ENCODE data around the gene ADCY7.

ADCY7 gene

DNA sequence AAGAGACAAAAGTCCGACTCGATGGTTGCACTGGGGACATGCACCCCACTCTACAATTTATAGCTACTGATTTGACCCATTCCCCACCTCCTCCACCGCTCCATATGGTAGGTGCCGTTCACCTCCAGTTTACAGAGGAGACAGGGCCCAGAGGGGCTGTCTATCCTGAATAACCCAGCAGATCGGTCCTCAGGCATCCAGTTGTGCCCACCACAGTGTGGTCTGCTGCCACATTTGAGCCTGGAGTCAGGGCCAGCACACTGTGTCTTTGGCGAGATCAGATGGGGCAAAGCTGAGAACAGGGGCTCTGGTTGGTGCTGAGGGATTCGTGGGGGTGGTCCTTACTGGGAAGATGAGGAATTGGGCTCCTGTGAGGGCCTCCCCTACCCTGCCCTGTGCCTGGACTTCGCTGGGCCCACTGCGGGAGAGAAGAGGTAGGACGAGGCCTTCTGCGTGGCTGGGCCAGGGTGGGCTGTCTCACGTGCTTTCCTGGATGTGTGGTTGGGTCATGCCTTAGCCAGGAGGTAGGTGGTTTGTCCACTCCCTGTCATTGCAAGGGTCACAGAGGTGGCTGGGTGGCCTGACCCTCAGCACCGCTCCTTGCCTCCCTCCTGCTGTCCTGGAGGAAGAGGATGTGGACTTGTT lies 2.8 kb downstream of the ADCY7 start:
- DNase-seq, result no peak

DNA sequence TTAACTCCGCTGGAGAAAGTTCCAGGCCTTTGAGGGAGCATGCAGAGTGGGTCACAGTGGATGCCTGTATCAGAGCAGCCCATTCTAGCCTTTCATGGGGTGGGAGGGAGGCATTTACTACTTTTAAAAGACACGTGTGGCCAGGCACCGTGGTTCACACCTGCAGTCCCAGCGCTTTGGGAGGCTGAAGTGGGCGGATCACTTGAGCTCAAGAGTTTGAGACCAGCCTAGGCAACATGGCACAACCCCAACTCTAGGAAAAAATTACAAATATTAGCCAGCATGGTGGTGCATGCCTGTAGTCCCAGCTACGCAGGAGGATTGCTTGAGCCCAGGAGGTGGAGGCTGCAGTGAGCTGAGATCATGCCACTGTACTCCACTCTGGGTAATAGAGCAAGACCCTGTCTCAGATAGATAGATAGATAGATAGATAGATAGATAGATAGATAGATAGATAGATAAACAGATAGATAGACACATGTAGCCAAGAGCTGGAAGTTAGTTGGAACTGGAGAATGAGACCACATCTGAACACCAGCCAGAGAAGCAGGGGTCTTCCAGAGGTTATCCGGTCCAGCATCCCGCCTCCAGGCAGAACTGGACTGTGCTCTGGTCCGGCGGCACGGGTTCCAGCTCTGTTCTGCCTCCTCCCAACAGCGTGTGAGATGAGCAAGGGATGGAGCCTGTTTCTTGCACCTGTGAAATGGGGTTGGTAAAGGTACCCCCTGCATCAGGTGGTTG lies 3.6 kb downstream of the ADCY7 start:
- DNase-seq, result no peak

- DNase-seq, result no peak
These were observed 4.3 kb downstream of the ADCY7 start for GRCh38 chr16:50270510-50271147.

DNA sequence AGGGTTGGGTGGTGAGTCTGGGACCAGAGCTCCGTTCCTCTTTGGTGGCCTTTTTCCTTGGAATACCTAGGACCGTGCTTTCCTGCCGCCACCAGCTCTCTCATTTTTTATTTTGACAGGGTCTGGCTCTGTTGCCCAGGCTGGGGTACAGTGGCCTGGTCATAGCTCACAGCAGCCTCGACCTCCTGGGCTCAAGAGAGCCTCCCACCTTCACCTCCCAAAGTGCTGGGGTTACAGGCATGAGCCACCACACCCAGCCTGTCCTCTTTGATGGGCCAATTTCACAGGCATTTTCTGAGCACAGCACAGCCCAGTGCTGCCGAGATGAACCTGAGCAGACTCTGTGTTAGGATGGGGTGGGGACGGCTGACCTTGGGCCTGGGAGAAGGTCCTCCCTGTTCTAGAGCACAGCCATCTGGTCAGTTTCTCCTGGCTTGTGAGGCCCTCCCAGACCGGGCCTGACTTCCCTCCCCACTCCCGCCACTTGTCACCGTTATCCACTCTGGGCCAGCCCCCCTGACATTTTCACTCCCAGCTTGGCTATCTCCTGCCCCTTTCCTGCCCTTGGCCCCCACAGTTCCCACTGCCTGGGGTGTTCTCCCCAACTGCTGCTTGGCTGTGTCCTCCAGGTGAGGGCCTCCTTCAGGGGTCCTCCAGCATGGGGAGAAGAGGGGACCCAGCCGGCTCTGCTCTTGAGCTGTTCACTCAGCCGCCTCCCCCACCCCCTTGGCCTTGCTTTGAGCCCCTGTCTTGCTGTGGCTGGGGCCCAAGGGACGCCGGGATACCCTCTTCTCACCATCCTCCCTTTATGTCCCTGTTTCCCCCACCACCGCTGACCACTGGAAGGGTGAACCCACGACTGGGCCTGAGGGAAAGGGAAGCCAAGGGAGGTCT lies 5.0 kb downstream of the ADCY7 start:
- DNase-seq, result no peak

GRCh38 chr16:50272111-50272571 lies 5.8 kb downstream of the ADCY7 start:
- no peak for DNase-seq

- no peak for DNase-seq
These were observed 6.5 kb downstream of the ADCY7 start for GRCh38 chr16:50272687-50273381.

GRCh38 chr16:50273382-50273690 lies 7.0 kb downstream of the ADCY7 start:
- DNase-seq, result no peak

DNA sequence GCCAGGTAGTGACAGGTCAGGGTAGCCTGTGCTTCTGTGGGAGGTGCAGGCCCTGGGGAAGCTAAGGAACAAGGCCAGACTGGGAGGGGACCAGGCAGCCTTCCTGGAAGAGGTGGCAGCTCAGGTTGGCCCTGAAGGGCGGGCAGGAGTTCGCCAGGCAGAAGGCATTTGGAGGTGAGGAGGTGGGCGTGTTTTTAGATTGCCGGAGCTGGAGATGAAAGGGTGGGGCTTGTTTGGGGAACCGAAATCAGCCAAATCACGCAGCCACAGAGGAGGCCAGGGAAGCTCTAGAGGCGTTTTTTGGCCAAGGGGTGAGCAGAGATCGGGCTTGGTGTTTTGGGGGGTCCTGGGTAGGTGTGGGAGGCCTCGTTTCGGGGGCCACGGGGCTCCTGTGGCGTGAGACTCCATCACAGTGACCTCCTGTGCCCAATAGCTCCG lies 7.6 kb downstream of the ADCY7 start:
- no peak for DNase-seq

DNA sequence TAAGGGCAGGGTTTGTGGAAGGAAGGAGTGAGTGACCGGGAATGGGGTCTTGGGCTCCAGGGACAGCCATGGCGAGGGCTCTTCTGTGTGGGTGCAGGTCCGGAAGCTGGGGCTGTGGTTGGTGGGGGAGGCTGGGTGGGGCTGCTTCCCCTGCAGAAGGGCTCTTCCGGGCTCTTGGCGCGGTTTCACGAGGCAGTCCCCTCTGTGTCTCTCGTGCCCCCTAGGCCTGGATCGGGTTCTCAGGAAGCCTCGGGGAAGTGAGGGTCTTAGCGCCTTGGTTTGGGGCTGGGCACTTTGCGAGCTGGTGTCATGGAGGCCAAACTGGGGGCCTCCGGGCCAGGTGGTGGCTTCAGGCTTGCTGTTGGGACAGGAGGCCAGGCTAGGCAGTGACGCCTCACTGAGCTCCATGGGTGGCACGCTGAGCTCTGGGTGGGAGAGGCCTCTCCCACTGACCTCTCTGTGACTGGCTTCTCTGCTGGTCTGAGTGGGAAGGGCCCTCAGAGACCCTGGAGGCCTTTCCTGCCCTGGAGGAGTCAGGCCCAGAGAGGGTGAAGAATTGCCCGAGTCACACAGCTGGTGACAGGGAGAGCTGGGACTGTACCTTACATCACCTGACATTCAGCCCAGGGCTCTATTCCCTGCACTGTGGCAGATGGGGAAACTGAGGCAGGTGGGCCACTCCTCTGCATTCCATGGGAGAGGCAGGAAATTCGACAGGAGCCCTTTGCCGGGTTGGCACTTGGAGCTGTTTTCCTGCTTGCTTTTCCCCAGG lies 8.2 kb downstream of the ADCY7 start:
- no peak for DNase-seq

DNA sequence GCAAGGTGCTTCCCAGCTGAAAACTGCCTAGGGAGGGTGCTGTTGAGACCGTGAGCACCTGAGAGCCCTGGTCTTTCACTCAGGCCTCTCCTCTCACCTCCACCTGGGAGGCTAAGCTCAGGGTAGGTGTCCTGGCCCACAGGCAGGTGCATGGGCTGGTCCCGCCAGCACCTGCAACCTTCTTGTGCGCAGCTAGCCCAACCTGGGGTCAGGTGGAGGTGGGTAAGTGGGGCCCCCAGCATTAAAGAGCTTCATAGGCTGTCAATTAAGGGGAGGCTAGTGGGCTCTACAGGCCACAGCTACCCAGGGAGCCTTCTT lies 8.7 kb downstream of the ADCY7 start:
- no peak for DNase-seq

GRCh38 chr16:50275428-50276325 lies 9.3 kb downstream of the ADCY7 start:
- DNase-seq, result no peak

- DNase-seq, result no peak
These were observed 9.9 kb downstream of the ADCY7 start for GRCh38 chr16:50276326-50276640.

DNA sequence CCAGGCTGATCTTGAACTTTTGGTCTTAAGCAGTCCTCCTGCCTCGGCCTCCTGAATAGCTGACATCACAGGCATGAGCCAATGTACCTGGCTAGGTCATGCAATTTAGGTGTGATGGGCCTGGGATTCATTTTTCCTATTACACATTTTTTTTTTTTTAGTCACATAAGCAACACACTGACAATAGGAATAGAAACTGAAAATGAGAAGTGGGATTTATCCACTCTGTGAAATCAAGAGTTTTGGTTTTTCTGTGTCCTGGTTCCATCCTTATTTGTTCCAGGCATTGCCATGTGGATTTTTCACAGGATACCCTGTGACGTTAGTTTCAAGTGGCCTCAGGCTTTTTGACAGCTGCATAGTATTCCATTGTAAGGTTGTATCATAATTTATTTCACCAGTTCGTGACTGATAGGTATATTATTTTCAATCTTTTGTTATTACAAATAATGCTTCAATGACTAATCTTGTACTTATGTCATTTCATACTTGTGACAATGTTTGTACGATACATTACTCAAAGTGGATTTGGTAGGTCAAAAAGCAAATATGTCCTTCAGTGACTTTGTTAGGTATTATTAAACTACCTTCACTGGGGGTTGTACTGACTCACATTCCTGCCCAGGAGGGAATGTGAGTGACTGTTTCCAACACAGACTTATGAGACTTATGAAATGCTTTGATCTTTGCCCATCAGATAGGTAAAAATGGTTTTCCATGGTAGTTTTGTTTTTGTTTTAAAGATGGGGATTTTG lies 10.6 kb downstream of the ADCY7 start:
- no peak for DNase-seq

- DNase-seq, result no peak
These were observed 11.9 kb downstream of the ADCY7 start for GRCh38 chr16:50278251-50278650.

GRCh38 chr16:50279504-50279865 lies 13.1 kb downstream of the ADCY7 start:
- DNase-seq, result no peak

GRCh38 chr16:50280932-50281331 lies 14.6 kb downstream of the ADCY7 start:
- DNase-seq, result no peak

DNA sequence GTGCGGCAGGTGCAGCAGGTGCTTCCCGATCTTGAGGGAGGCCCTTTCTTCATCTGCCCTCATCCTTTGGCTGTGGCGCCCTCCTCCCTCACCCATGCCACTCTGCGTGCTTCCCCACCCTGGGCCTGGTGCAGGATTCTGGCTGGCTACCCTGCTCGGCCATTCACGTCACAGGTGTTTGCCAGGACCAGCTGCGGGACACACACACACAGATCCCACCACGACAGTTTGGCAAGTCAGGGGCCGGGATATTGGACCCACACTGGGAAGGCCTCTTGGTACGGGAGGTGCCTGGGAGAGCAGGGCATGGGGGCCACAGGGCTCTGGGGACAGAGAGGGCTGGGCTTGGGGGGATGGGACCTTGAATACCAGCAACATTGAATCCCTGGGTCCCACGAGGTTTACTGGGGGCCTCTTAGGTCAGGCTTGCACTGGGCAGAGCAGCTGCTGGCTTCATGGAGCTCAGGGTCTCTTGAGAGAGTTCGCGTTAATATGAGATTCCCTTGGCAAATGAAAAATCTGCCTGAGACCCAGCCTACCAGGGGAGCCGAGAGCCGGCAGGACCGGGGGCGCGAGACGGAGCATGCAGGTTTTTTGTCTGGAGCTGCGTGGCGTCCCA lies 15.1 kb downstream of the ADCY7 start:
- no peak for DNase-seq

DNA sequence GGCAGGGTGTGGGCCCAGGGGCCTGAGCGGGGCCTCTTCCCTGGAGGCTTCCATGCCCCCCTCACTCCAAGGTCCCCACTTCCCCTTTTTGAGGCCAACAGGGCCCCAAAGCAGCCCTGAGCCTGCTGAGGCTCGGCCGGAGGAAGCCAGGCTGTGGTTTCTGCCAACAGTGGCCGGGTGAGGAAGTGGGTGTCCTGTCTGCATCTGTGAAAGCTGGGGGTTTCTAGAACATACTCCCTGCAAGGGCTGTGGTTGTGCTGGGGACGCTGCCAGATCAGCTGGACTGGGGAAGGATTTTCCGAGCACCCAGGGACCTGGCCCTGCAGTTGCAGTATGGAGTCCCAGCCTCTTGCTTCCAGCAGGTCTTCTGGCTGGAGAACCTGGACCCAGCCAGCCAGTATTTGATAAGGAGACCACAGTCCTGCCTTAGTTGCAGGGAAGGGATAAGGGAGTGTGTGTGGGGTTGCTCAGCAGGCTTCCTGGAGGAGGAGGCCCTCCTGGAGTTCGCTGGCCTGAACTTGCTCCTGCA lies 15.7 kb downstream of the ADCY7 start:
- DNase-seq, result no peak

GRCh38 chr16:50282955-50283631 lies 16.7 kb downstream of the ADCY7 start:
- DNase-seq, result no peak
